Stimulated activated CD8-positive, alpha-beta memory T cell treated with anti-CD3 and anti-CD28 coated beads, Interleukin-4, amount 100 ng/mL, for 48 hours (primary cell): ENCODE results near the gene GGNBP2.

Source experiments
- DNase-seq: peaks from one replicate; pipeline ENCODE4 v3.0.0-alpha.2; 2020

The GGNBP2 gene

DNA sequence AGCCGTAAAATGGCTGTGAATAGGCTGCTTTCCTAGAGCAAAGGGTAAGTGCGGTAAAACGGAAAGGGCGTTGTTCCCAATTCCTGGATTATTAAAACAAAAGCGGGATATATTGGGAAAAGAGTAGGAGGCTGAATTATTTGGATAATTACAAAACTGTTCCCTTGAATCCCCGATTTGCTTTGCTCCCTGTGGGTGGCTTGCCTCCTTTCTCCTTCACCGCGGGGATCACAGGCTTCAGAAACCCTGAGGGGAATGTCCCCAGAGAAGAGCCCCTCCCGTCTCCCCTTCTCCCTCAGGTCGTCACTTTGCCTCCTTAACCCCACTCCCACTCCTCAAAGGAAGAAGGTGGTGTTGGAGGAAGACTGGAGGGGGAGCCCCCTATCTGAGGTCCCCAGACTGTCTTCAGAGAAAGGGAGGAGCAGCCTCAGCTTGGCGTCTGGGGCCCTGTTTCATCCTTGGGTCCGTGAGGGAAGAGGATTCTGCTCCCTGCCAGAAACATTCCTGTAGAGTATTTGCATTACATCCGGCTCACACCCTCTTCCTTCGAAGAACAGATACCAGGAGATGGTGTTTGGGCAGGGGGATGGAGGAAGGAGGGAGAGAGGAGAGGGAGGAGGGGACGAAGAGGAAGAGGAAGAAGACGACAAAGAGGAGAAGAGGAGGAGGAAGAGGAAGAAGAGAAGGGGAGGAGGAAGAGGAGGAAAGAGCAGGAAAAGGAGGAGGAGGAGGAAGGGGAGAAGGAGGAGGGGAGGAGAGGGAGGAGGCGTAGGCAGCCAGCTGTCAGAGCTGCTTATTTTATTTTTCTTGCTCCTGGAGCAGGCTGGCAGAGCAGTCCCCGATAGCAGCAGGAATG, 88.4 kb downstream of the GGNBP2 start:
- DNase-seq: no peak
